NCI-H1092 (cell line): ENCODE measurements around the gene BFSP2.

ENCODE experiments used
- DNase-seq: peaks from one replicate; lab custom pipeline; 2025; lab: John Stamatoyannopoulos, UW

The BFSP2 gene

GRCh38 chr3:133400006-133400515 is at the start of gene BFSP2:
Gene BFSP2, plus strand, starts transcription at chr3:133400056. Its CDS starts 28 bp downstream, at chr3:133400084.
- no peak for DNase-seq

- no peak for DNase-seq
These were observed 45.1 kb upstream of the BFSP2 start for GRCh38 chr3:133354721-133355120.

GRCh38 chr3:133360476-133360875 is 39.4 kb upstream of the BFSP2 start:
- no peak for DNase-seq

GRCh38 chr3:133361011-133361410 is 38.8 kb upstream of the BFSP2 start:
- no peak for DNase-seq

GRCh38 chr3:133361435-133361834 is 38.4 kb upstream of the BFSP2 start:
- no peak for DNase-seq

- DNase-seq = no peak
These were observed 37.3 kb upstream of the BFSP2 start for GRCh38 chr3:133362539-133362938.

- DNase-seq = no peak
These were observed 35.2 kb upstream of the BFSP2 start for GRCh38 chr3:133364704-133365103.

- DNase-seq = no peak
These were observed 32.9 kb upstream of the BFSP2 start for GRCh38 chr3:133366921-133367320.

- DNase-seq = no peak
These were observed 32.5 kb upstream of the BFSP2 start for GRCh38 chr3:133367403-133367802.

GRCh38 chr3:133367956-133368355 is 31.9 kb upstream of the BFSP2 start:
- no peak for DNase-seq

- DNase-seq = no peak
These were observed 31.3 kb upstream of the BFSP2 start for GRCh38 chr3:133368371-133369067.

- DNase-seq = no peak
These were observed 30.8 kb upstream of the BFSP2 start for GRCh38 chr3:133369068-133369440.

- DNase-seq = no peak
These were observed 28.7 kb upstream of the BFSP2 start for GRCh38 chr3:133371181-133371580.

GRCh38 chr3:133371676-133372075 is 28.2 kb upstream of the BFSP2 start:
- DNase-seq = no peak

GRCh38 chr3:133374708-133375402 is 25.0 kb upstream of the BFSP2 start:
- DNase-seq = no peak

- DNase-seq = no peak
These were observed 24.5 kb upstream of the BFSP2 start for GRCh38 chr3:133375403-133375745.

- DNase-seq = no peak
These were observed 23.0 kb upstream of the BFSP2 start for GRCh38 chr3:133376810-133377209.

- DNase-seq = no peak
These were observed 22.5 kb upstream of the BFSP2 start for GRCh38 chr3:133377396-133377795.

GRCh38 chr3:133379926-133380325 is 19.9 kb upstream of the BFSP2 start:
- DNase-seq = no peak

- DNase-seq = no peak
These were observed 19.2 kb upstream of the BFSP2 start for GRCh38 chr3:133380481-133381225.

GRCh38 chr3:133381346-133382109 is 18.3 kb upstream of the BFSP2 start:
- no peak for DNase-seq

GRCh38 chr3:133383175-133383574 is 16.7 kb upstream of the BFSP2 start:
- no peak for DNase-seq
